GM12873 (cell line): ENCODE results near the gene DLEU7.

ENCODE experiments used
- TF ChIP-seq, protein P1 (sequence below): IDR thresholded peaks from 2 replicates; pipeline ENCODE4 v1.5.1; 2012; ENCODE audit warnings: low read depth, mild to moderate bottlenecking, moderate library complexity, low read length, control low read depth; ENCODE audit not compliant: insufficient read depth; ENCODE audit errors: missing control alignments

Gene DLEU7

DNA sequence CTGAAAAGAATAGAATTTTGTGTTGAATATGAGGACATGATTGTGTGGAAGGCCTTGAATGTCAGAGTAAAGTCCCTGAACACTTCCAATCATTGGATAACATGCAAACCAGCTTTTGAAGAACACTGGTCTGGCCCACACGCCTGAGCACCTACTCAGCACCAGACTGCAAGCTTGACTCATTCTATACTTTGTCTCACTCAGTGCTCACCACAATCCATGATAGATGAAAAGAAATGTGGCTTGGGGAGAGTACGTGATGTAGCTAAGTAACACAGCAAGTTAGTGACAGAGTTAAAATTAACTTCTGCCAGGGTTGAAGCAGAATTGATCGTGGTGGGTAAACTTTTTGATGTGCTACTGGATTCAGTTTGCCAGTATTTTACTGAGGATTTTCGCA, 12.0 kb downstream of the DLEU7 start:
- TF ChIP-seq, protein P1, sequence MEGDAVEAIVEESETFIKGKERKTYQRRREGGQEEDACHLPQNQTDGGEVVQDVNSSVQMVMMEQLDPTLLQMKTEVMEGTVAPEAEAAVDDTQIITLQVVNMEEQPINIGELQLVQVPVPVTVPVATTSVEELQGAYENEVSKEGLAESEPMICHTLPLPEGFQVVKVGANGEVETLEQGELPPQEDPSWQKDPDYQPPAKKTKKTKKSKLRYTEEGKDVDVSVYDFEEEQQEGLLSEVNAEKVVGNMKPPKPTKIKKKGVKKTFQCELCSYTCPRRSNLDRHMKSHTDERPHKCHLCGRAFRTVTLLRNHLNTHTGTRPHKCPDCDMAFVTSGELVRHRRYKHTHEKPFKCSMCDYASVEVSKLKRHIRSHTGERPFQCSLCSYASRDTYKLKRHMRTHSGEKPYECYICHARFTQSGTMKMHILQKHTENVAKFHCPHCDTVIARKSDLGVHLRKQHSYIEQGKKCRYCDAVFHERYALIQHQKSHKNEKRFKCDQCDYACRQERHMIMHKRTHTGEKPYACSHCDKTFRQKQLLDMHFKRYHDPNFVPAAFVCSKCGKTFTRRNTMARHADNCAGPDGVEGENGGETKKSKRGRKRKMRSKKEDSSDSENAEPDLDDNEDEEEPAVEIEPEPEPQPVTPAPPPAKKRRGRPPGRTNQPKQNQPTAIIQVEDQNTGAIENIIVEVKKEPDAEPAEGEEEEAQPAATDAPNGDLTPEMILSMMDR: no peak

DNA sequence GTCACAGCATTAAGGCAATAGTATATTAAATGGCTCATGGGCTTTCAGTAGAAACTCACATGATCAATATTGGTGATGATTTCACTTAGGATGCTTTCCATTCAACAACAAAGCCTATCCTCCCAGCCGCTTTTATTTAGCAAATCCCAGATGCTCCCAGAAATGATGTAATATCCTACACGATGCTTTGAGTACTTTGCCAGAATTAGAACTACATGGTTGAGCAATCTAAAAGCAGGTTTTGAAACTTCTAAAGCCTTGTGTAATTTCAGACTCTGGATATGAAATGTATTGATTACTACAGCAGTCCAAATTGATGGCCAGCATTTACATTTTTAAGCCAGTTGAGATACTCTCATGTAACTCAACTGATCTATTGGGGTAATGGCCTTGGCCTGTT, 13.6 kb downstream of the DLEU7 start:
- TF ChIP-seq, protein P1: no peak

- TF ChIP-seq, protein P1: no peak
Measured at GRCh38 chr13:50829226-50829625, 14.3 kb downstream of the DLEU7 start.

DNA sequence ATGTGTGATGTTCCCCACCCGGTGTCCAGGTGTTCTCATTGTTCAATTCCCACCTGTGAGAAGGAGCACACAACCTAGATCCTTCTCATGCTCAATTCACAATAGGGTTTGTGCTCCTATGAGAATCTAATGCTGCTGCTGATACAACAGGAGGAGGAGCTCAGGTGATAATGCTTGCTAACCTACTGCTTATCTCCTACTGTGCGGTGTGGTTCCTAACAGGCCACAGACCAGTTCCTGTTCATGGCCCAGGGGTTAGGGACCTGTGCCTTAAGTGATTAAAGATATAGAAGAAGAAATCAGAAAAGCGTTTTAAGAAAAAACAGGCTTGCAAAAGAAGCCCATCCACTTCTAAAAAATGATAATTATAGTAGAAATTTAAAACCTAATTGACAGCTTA, 17.5 kb downstream of the DLEU7 start:
- TF ChIP-seq, protein P1: no peak

DNA sequence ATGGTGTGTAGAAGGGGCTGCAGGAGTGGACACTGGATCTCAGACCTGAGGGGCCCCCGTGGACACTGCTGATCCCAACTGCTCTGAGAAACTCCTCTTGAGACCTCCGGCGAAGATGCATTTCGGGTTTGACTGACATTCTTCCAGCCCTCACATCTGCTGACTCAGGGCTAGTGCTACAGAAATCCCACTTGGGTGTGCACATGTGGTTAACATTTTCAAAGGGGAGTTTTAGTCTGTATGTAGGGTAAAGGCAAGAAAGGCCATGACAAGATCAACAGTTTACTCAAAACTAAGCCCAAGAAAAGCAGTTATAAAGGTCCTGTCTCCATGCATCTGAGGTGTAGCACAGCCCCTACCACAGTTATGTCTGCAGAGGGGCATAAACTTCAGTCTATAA, 31.2 kb downstream of the DLEU7 start:
- TF ChIP-seq, protein P1: no peak

GRCh38 chr13:50810998-50811397, 32.5 kb downstream of the DLEU7 start:
- TF ChIP-seq, protein P1: no peak

DNA sequence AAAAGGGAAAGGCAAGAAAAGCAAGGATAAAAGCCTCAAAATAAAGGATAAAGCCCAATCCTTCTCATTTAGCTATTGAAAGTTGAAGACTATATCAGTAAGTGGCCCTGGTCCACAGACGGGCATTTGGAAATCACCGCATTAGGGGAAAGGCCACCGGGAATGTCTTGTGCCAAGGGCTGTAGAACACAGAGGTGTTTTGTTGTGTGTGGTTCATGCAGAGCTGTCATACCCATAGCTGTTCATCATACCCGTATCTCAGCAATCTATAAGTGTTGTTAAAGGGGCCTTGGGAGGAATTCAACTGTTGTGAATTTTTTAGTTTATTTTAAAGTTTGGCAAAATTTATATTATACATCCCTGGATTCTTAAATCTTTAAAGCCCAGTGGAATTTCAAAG, 33.0 kb downstream of the DLEU7 start:
- TF ChIP-seq, protein P1: no peak
